Measurements from ENCODE around the gene LSM2.

DNA sequence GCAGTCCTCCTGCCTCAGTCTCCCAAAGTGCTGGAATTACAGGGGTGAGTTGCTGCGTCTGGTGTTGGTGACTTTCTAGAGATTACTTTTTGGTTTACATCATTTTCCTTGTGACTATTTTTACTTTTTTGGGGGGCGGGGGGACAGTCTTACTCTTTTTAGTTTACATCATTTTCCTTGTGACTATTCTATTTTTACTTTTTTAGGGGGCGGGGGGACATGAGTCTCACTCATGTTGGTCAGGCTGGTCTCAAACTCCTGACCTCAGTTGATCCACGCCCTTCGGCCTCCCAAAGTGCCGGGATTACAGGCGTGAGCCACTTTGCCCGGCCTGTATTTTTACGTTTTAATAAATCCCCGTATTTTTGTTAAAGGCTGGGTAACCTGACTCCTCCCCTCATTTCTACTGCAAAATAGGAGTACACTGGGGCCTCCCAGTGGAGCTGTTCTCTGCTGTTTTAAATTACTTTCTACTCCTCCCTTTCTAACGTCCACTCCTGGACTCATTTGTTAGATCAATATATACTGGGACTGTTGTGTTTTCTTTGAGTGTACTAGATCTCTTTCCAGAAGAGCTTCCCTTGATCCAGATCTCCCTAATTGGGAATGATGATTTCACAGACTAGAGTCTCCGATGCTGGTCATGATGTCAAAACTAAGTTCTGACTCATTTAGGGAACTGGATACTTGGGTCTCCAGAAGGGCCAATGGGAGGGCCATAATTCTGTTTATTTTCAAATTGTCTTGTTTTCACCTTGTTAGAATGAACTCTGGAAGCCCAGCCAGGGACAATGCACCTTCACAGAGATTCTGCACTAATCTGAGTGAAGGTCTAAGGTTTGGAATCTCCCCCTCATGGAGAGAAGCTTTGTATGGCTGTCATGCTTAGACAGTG, 30.0 kb upstream of the LSM2 start:
- TF ChIP-seq POLR2AphosphoS5 (IDR thresholded peaks at IDR 0.05; ENCODE audit: low read depth, low read length): no peak
- TF ChIP-seq FOXP2 (optimal IDR thresholded peaks at IDR 0.05; ENCODE audit: borderline replicate concordance, extremely low read depth, extremely low read length, insufficient read depth): no peak
- no peak for TF ChIP-seq SIN3A (IDR thresholded peaks at IDR 0.05; ENCODE audit: borderline replicate concordance, insufficient read depth, low read length)
- TF ChIP-seq, protein P1, sequence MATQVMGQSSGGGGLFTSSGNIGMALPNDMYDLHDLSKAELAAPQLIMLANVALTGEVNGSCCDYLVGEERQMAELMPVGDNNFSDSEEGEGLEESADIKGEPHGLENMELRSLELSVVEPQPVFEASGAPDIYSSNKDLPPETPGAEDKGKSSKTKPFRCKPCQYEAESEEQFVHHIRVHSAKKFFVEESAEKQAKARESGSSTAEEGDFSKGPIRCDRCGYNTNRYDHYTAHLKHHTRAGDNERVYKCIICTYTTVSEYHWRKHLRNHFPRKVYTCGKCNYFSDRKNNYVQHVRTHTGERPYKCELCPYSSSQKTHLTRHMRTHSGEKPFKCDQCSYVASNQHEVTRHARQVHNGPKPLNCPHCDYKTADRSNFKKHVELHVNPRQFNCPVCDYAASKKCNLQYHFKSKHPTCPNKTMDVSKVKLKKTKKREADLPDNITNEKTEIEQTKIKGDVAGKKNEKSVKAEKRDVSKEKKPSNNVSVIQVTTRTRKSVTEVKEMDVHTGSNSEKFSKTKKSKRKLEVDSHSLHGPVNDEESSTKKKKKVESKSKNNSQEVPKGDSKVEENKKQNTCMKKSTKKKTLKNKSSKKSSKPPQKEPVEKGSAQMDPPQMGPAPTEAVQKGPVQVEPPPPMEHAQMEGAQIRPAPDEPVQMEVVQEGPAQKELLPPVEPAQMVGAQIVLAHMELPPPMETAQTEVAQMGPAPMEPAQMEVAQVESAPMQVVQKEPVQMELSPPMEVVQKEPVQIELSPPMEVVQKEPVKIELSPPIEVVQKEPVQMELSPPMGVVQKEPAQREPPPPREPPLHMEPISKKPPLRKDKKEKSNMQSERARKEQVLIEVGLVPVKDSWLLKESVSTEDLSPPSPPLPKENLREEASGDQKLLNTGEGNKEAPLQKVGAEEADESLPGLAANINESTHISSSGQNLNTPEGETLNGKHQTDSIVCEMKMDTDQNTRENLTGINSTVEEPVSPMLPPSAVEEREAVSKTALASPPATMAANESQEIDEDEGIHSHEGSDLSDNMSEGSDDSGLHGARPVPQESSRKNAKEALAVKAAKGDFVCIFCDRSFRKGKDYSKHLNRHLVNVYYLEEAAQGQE (IDR thresholded peaks at IDR 0.05; ENCODE audit: insufficient read depth in 1 of 2, low read depth in 2 of 2, low read length in 2 of 2): no peak
